ENCODE data around the gene JMJD6. TPM values are rescaled to one million over a fixed set of nuclear protein-coding genes. Genes with fewer than 3 reads are reported as not detected.
"Not testable (repeated sequence)": the region's sequence is repeated elsewhere in the genome, so short reads cannot be mapped to it uniquely, and the experiment has no call there.

Gene JMJD6
- total and polyA plus RNA-seq, 2 experiments from 2014 or later, result 23.5 to 33.6 TPM

- TF ChIP-seq, protein P1, sequence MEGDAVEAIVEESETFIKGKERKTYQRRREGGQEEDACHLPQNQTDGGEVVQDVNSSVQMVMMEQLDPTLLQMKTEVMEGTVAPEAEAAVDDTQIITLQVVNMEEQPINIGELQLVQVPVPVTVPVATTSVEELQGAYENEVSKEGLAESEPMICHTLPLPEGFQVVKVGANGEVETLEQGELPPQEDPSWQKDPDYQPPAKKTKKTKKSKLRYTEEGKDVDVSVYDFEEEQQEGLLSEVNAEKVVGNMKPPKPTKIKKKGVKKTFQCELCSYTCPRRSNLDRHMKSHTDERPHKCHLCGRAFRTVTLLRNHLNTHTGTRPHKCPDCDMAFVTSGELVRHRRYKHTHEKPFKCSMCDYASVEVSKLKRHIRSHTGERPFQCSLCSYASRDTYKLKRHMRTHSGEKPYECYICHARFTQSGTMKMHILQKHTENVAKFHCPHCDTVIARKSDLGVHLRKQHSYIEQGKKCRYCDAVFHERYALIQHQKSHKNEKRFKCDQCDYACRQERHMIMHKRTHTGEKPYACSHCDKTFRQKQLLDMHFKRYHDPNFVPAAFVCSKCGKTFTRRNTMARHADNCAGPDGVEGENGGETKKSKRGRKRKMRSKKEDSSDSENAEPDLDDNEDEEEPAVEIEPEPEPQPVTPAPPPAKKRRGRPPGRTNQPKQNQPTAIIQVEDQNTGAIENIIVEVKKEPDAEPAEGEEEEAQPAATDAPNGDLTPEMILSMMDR (IDR thresholded peaks at IDR 0.05; ENCODE audit: low read depth, low read length), result no peak
Observed at GRCh38 chr17:76735006-76735405, 8.6 kb upstream of the JMJD6 start.

DNA sequence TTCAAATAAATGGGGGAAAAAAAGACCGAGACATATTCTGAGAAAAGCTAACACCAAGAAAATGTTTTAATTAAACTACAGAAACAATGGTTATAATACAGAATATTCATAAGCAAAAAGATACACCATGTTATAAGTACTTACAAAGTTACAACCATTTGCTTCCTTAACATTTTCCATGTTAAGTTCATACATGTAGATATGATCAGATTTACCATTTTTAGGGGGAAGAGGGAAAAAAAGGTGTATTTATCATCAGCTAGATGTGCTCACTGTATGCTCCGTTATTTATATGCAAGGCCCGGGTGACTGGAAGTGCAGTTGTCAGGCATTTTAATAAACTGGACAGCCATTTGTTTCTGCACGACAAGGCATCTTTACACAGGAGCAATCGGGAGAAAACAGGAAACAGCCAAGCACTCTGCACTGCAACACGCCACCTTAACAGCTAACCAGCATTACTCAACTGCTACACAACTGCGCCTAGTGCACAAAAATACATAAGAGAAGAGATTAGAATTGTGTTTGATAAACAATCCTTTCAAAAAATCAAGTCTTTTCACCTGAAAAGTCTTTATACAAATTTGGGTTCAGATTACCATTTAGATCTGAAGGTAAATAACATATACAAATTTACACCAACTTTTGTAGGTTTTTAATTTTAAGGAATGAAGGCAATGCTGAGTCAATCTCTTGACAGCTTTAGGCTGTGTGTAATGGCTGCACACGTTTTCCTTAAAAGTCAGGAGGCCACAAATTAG lies 7.9 kb upstream of the JMJD6 start:
- peaks cover 36% of the 10 kb centered on the region for H3K36me3 ChIP-seq
- H3K27ac ChIP-seq, result peak overlapping the region; percentile 15

More at GRCh38 chr17:76735006-76735405, 8.6 kb upstream of the JMJD6 start:
- Histone ChIP-seq H3K9me3 (ENCODE audit: low read depth) (no peaks in the 10 kb centered on the region), H3K27ac (peak overlapping the region; percentile 95), H3K4me3 (peak overlapping the region; percentile 90), H3K4me1 (ENCODE audit: low read depth) (peaks cover 15% of the 10 kb centered on the region), H3K36me3 (peaks cover 36% of the 10 kb centered on the region), H3K27me3 (no peaks in the 10 kb centered on the region)
- DNase-seq (ENCODE audit: low read depth in 1 of 2, low spot score in 1 of 2), result peak in 1 of 2 donors; percentile 47

DNA sequence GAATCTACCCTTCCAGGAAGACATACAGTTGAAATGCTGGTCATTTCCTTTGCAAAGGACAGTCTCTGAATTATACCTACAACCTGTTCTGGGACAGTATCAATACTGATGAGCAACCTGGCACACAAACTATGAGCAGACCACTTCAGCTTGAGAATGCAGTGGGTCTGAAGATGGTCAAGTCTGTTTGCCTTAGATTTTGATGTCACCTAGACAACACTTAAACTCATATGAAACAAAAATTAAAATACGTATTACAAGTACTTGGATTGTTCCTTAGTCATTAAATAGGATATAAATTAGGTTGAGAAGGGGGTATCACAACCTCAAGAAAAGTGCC lies 7.2 kb upstream of the JMJD6 start:
- Histone ChIP-seq H3K36me3 (peaks cover 36% of the 10 kb centered on the region), H3K27ac (peak overlapping the region; percentile 15), H3K27me3 (no peaks in the 10 kb centered on the region), H3K4me3 (peak overlapping the region; percentile 90), H3K4me1 (ENCODE audit: low read depth) (peaks cover 10% of the 10 kb centered on the region), H3K9me3 (ENCODE audit: low read depth) (no peaks in the 10 kb centered on the region)
- TF ChIP-seq, protein P1 (IDR thresholded peaks at IDR 0.05; ENCODE audit: low read depth, low read length), result no peak
- no peak for DNase-seq (ENCODE audit: low read depth in 1 of 2, low spot score in 1 of 2)

More for the DNA sequence above, 7.9 kb upstream of the JMJD6 start:
- Histone ChIP-seq H3K4me1 (ENCODE audit: low read depth) (peaks cover 10% of the 10 kb centered on the region), H3K9me3 (ENCODE audit: low read depth) (no peaks in the 10 kb centered on the region), H3K4me3 (peak overlapping the region; percentile 90), H3K27me3 (no peaks in the 10 kb centered on the region)
- TF ChIP-seq, protein P1 (IDR thresholded peaks at IDR 0.05; ENCODE audit: low read depth, low read length), result no peak
- DNase-seq (ENCODE audit: low read depth in 1 of 2, low spot score in 1 of 2), result peak in 1 of 2 donors; percentile 60

DNA sequence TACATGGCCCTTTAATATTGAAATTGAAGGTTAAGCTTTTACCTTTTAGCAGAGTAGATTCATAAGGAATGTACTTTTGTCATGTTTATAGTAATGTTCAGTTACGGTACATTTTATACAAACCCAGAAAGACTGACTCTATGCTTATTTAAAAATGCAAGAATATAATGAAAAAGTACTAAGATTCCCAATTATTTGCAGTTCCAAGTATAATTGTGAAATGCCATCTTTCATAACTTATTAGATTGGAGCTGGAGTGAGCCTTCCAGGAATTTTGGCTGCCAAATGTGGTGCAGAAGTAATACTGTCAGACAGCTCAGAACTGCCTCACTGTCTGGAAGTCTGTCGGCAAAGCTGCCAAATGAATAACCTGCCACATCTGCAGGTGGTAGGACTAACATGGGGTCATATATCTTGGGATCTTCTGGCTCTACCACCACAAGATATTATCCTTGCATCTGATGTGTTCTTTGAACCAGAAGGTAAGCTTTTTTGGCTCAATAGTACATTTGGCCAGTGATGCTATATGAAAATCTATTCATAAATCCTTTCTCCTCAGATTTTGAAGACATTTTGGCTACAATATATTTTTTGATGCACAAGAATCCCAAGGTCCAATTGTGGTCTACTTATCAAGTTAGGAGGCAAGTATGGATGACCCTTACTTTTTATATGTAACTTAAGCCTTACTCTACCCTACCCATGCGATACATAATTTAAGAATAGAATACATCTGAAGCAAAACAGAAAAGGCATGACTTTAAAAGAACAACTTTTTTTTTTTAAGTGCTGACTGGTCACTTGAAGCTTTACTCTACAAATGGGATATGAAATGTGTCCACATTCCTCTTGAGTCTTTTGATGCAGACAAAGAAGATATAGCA lies 6.6 kb upstream of the JMJD6 start:
- Histone ChIP-seq H3K36me3 (peaks cover 36% of the 10 kb centered on the region), H3K27ac (peak overlapping the region; percentile 37), H3K4me3 (no peak overlapping the region), H3K4me1 (ENCODE audit: low read depth) (peaks cover 11% of the 10 kb centered on the region), H3K9me3 (ENCODE audit: low read depth) (no peaks in the 10 kb centered on the region), H3K27me3 (no peaks in the 10 kb centered on the region)
- TF ChIP-seq, protein P1 (IDR thresholded peaks at IDR 0.05; ENCODE audit: low read depth, low read length), result no peak
- DNase-seq (ENCODE audit: low read depth in 1 of 2, low spot score in 1 of 2), result peak in 1 of 2 donors; percentile 51

DNA sequence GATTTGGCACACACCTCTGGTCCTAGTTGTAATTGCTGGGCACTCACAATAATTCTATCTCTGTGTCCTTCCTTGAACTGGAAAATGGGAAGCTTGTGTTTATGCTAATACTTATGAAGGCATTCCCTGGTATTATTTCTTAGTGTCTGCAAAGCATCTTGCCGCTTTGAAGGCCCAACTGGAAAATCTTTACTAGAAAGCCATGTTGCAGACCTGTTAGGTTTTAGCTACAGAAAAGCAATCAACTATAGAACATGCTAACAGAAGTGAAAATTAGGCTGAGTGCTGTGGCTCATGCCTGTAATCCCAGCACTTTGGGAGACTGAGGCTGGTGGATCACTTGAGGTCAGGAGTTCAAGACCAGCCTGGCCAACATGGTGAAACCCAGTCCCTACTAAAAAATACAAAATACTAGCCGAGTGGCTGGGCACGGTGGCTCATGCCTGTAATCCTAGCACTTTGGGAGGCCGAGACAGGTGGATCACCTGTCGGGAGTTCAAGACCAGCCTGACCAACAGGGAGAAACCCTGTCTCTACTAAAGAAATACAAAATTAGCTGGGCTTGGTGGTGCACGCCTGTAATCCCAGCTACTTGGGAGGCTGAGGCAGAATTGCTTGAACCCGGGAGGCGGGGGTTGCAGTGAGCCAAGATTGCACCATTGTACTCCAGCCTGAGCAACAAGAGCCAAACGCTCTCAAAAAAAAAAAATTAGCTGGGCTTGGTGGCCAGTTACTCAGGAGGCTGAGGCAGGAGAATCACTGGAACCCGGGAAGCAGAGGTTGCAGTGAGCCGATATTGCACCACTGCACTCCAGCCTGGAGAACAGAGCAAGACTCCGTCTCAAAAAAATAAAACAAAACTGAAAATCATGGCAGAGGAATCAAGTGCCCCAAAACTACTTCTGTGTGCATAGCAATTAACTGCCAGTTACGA lies 5.7 kb upstream of the JMJD6 start:
- Histone ChIP-seq H3K4me1 (ENCODE audit: low read depth) (peaks cover 18% of the 10 kb centered on the region), H3K36me3 (peaks cover 36% of the 10 kb centered on the region), H3K27ac (peak overlapping the region; percentile 37)
- not testable (repeated sequence) for H3K27me3 ChIP-seq; H3K4me3 ChIP-seq; H3K9me3 ChIP-seq (ENCODE audit: low read depth); DNase-seq (ENCODE audit: low read depth in 1 of 2, low spot score in 1 of 2)
